Endothelial cell (in vitro differentiated cells): ENCODE results near the gene ATP2B2. TPM values are rescaled to one million over a fixed set of nuclear protein-coding genes. Genes with fewer than 3 reads are reported as not detected.

Experiments
- DNase-seq: peaks from one replicate; pipeline ENCODE4 v3.0.0; 2021; ENCODE audit warnings: low spot score
- H3K27ac Mint-ChIP-seq: one replicate; pipeline ENCODE4 v1.8.0; 2021; ENCODE audit warnings: mixed read lengths, inconsistent platforms; ENCODE audit not compliant: unreplicated experiment
- H3K27me3 Mint-ChIP-seq: one replicate; pipeline ENCODE4 v1.8.0; 2021; ENCODE audit warnings: mild to moderate bottlenecking, moderate library complexity, mixed read lengths, inconsistent platforms; ENCODE audit not compliant: unreplicated experiment
- H3K36me3 Mint-ChIP-seq: one replicate; pipeline ENCODE4 v1.8.0; 2021; ENCODE audit warnings: mild to moderate bottlenecking, low read depth, mixed read lengths, inconsistent platforms; ENCODE audit not compliant: unreplicated experiment
- H3K4me1 Mint-ChIP-seq: one replicate; pipeline ENCODE4 v1.8.0; 2021; ENCODE audit warnings: mild to moderate bottlenecking, mixed read lengths, inconsistent platforms; ENCODE audit not compliant: unreplicated experiment
- H3K4me3 Mint-ChIP-seq: one replicate; pipeline ENCODE4 v1.8.0; 2021; ENCODE audit warnings: mild to moderate bottlenecking, mixed read lengths, inconsistent platforms; ENCODE audit not compliant: unreplicated experiment
- H3K9me3 Mint-ChIP-seq: one replicate; pipeline ENCODE4 v1.8.0; 2021; ENCODE audit warnings: mixed read lengths, inconsistent platforms; ENCODE audit not compliant: unreplicated experiment
- CTCF ChIP-seq: fragments of 200-600 bp; sonication (generic); IDR thresholded peaks from one replicate; pipeline ENCODE4 v1.5.0; 2021; ENCODE audit warnings: antibody characterized with exemption; ENCODE audit not compliant: unreplicated experiment
- total RNA-seq: library from RNA; stranded (reverse); fragmentation: NEBNext Ultra II Directional; extraction: Animal tissue kit (Norgen Biotek cat#: 25700); gene quantifications from one replicate; pipeline ENCODE4 v1.2.1, GENCODE V29; 2021; ENCODE audit not compliant: unreplicated experiment

ATP2B2 gene
- total RNA-seq, 1 donor from 2014 or later = 1.7 TPM

GRCh38 chr3:10467204-10467603 is 38.2 kb downstream of the ATP2B2 start:
- no peak for DNase-seq
- Mint-ChIP-seq H3K27ac (no peak overlapping the region), H3K36me3 (no peaks in the 10 kb centered on the region), H3K27me3 (peaks cover 6% of the 10 kb centered on the region), H3K4me1 (peaks cover 9% of the 10 kb centered on the region), H3K9me3 (no peaks in the 10 kb centered on the region), H3K4me3 (no peak overlapping the region)
- no peak for TF ChIP-seq CTCF

GRCh38 chr3:10466186-10466585 is 39.2 kb downstream of the ATP2B2 start:
- H3K4me3 Mint-ChIP-seq = no peak overlapping the region
- H3K27me3 Mint-ChIP-seq = peaks cover 4% of the 10 kb centered on the region
- no peak for TF ChIP-seq CTCF
- no peak overlapping the region for H3K27ac Mint-ChIP-seq
- no peak for DNase-seq
- H3K9me3 Mint-ChIP-seq = no peaks in the 10 kb centered on the region
- no peaks in the 10 kb centered on the region for H3K36me3 Mint-ChIP-seq
- H3K4me1 Mint-ChIP-seq = peaks cover 6% of the 10 kb centered on the region

GRCh38 chr3:10465161-10465560 is 40.2 kb downstream of the ATP2B2 start:
- peaks cover under 1% of the 10 kb centered on the region for H3K4me1 Mint-ChIP-seq
- TF ChIP-seq CTCF = no peak
- H3K27me3 Mint-ChIP-seq = peaks cover 4% of the 10 kb centered on the region
- H3K9me3 Mint-ChIP-seq = no peaks in the 10 kb centered on the region
- H3K36me3 Mint-ChIP-seq = no peaks in the 10 kb centered on the region
- no peak for DNase-seq
- no peak overlapping the region for H3K4me3 Mint-ChIP-seq
- no peak overlapping the region for H3K27ac Mint-ChIP-seq

GRCh38 chr3:10463533-10464434 is 41.6 kb downstream of the ATP2B2 start:
- no peaks in the 10 kb centered on the region for H3K36me3 Mint-ChIP-seq
- DNase-seq = no peak
- no peaks in the 10 kb centered on the region for H3K9me3 Mint-ChIP-seq
- no peak for TF ChIP-seq CTCF
- H3K4me3 Mint-ChIP-seq = no peak overlapping the region
- H3K4me1 Mint-ChIP-seq = no peaks in the 10 kb centered on the region
- H3K27me3 Mint-ChIP-seq = peaks cover 4% of the 10 kb centered on the region
- no peak overlapping the region for H3K27ac Mint-ChIP-seq
